Ishikawa (cell line): ENCODE data around the gene MUC20.

Experiments used
- CEBPB ChIP-seq: IDR thresholded peaks from 2 replicates; pipeline ENCODE4 v1.6.1; 2012
- CREB1 ChIP-seq: IDR thresholded peaks from 2 replicates; pipeline ENCODE4 v1.6.1; 2012; ENCODE audit warnings: low read depth
- EGR1 ChIP-seq: IDR thresholded peaks from 2 replicates; pipeline ENCODE4 v1.6.1; 2012
- EP300 ChIP-seq: IDR thresholded peaks from 2 replicates; pipeline ENCODE4 v1.6.1; 2012; ENCODE audit warnings: borderline replicate concordance
- FOXM1 ChIP-seq: IDR thresholded peaks from 2 replicates; pipeline ENCODE4 v1.6.1; 2012; ENCODE audit warnings: low read depth, borderline replicate concordance
- NFIC ChIP-seq: IDR thresholded peaks from 2 replicates; pipeline ENCODE4 v1.6.1; 2012
- RAD21 ChIP-seq: IDR thresholded peaks from 2 replicates; pipeline ENCODE4 v1.6.1; 2012; ENCODE audit warnings: low read depth
- TAF1 ChIP-seq: IDR thresholded peaks from 2 replicates; pipeline ENCODE4 v1.6.1; 2012; ENCODE audit warnings: low read depth, mild to moderate bottlenecking
- TCF12 ChIP-seq: IDR thresholded peaks from 2 replicates; pipeline ENCODE4 v1.6.1; 2012; ENCODE audit warnings: low read depth
- TEAD4 ChIP-seq: IDR thresholded peaks from 2 replicates; pipeline ENCODE4 v1.6.1; 2012
- YY1 ChIP-seq: IDR thresholded peaks from 2 replicates; pipeline ENCODE4 v1.6.1; 2012; ENCODE audit warnings: low read depth
- ZBTB7A ChIP-seq: IDR thresholded peaks from 2 replicates; pipeline ENCODE4 v1.6.1; 2012; ENCODE audit warnings: low read depth
- TF ChIP-seq, protein P1 (sequence below): IDR thresholded peaks from 2 replicates; pipeline ENCODE4 v1.6.1; 2012
- TF ChIP-seq, protein P2 (sequence below): IDR thresholded peaks from 2 replicates; pipeline ENCODE4 v1.6.1; 2012
- TF ChIP-seq, protein P3 (sequence below): IDR thresholded peaks from 2 replicates; pipeline ENCODE4 v1.6.1; 2012; ENCODE audit warnings: low read depth, mild to moderate bottlenecking

Gene MUC20, protein sequence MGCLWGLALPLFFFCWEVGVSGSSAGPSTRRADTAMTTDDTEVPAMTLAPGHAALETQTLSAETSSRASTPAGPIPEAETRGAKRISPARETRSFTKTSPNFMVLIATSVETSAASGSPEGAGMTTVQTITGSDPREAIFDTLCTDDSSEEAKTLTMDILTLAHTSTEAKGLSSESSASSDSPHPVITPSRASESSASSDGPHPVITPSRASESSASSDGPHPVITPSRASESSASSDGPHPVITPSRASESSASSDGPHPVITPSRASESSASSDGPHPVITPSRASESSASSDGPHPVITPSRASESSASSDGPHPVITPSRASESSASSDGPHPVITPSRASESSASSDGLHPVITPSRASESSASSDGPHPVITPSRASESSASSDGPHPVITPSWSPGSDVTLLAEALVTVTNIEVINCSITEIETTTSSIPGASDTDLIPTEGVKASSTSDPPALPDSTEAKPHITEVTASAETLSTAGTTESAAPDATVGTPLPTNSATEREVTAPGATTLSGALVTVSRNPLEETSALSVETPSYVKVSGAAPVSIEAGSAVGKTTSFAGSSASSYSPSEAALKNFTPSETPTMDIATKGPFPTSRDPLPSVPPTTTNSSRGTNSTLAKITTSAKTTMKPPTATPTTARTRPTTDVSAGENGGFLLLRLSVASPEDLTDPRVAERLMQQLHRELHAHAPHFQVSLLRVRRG

DNA sequence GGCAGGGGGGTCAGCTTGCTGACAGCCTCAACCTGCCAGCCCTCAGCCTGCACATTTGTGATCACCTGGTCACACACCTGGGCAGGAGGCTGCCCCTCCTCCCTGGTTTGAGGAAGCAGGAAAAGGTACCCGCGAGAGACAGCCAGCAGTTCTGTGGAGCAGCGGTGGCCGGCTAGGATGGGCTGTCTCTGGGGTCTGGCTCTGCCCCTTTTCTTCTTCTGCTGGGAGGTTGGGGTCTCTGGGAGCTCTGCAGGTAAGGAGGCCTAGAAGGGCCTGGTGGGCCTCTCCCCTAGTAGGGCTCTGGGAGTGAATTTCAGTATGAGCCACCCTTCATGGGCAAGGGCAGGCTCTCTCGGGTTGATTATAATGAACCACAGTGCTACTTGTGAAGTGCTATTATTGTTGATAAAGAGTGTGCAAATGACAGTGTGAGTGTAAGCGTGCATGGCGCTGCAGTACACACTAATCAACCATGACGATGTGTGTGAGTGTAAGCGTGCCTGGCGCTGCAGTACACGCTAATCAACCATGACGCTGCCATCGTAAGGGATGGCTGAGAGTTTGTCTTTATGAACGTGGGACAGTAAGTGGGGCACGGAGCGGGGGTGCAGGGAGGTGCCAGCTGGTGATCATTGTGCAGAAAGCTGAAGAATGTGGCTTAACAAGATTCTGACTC, at the start of gene MUC20:
TSS of gene MUC20 (plus strand) at position 148 of the 676 bp plus-strand sequence. CDS start at position 178, 30 bp downstream.
- peak; percentile 36 for TF ChIP-seq TCF12
- TF ChIP-seq ZBTB7A = 0 out of 2 replicates have a peak, but pooled peaks have one; percentile 64
- TF ChIP-seq TAF1 = peak; percentile 36; the same call in 1 of the 2 replicates
- TF ChIP-seq, protein P1, sequence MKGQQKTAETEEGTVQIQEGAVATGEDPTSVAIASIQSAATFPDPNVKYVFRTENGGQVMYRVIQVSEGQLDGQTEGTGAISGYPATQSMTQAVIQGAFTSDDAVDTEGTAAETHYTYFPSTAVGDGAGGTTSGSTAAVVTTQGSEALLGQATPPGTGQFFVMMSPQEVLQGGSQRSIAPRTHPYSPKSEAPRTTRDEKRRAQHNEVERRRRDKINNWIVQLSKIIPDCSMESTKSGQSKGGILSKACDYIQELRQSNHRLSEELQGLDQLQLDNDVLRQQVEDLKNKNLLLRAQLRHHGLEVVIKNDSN = peak; percentile 69
- TF ChIP-seq, protein P2, sequence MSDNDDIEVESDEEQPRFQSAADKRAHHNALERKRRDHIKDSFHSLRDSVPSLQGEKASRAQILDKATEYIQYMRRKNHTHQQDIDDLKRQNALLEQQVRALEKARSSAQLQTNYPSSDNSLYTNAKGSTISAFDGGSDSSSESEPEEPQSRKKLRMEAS = peak; percentile 34; the same call in 1 of the 2 replicates

DNA sequence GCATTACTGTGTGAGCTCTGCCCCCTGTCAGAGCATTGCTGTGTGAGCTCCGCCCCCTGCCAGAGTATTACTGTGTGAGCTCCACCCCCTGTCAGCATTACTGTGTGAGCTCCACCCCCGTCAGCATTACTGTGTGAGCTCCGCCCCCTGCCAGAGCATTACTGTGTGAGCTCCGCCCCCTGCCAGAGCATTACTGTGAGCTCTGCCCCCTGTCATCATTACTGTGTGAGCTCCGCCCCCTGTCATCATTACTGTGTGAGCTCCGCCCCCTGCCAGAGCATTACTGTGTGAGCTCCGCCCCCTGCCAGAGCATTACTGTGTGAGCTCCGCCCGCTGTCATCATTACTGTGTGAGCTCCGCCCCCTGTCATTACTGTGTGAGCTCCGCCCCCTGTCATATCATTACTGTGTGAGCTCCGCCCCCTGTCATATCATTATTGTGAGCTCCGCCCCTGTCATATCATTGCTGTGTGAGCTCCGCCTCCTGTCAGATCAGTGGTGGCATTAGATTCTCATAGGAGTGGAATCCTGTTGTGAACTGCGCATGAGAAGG, 33.5 kb upstream of the MUC20 start:
- 0 out of 2 replicates have a peak, but pooled peaks have one; percentile 33 for TF ChIP-seq CREB1

DNA sequence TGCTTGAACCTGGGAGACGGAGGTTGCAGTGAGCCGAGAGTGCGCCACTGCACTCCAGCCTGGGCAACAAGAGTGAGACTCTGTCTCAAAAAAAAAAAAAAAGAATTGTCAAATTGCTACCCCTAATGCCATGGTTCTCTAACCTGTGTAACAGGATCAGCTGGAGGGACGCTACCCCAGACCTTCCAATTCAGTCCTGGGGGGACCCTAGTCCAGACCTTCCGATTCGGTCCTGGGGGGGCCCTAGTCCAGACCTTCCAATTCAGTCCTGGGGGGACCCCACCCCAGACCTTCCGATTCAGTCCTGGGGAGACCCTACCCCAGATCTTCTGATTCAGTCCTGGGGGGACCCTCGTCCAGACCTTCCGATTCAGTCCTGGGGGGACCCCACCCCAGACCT, 29.8 kb upstream of the MUC20 start:
- no peak for TF ChIP-seq FOXM1
- TF ChIP-seq, protein P1 = no peak
- no peak for TF ChIP-seq TCF12
- TF ChIP-seq RAD21 = no peak
- TF ChIP-seq TEAD4 = no peak
- TF ChIP-seq, protein P3, sequence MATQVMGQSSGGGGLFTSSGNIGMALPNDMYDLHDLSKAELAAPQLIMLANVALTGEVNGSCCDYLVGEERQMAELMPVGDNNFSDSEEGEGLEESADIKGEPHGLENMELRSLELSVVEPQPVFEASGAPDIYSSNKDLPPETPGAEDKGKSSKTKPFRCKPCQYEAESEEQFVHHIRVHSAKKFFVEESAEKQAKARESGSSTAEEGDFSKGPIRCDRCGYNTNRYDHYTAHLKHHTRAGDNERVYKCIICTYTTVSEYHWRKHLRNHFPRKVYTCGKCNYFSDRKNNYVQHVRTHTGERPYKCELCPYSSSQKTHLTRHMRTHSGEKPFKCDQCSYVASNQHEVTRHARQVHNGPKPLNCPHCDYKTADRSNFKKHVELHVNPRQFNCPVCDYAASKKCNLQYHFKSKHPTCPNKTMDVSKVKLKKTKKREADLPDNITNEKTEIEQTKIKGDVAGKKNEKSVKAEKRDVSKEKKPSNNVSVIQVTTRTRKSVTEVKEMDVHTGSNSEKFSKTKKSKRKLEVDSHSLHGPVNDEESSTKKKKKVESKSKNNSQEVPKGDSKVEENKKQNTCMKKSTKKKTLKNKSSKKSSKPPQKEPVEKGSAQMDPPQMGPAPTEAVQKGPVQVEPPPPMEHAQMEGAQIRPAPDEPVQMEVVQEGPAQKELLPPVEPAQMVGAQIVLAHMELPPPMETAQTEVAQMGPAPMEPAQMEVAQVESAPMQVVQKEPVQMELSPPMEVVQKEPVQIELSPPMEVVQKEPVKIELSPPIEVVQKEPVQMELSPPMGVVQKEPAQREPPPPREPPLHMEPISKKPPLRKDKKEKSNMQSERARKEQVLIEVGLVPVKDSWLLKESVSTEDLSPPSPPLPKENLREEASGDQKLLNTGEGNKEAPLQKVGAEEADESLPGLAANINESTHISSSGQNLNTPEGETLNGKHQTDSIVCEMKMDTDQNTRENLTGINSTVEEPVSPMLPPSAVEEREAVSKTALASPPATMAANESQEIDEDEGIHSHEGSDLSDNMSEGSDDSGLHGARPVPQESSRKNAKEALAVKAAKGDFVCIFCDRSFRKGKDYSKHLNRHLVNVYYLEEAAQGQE = no peak
- no peak for TF ChIP-seq TAF1
- no peak for TF ChIP-seq CEBPB
- TF ChIP-seq, protein P2 = no peak
- TF ChIP-seq EGR1 = no peak
- TF ChIP-seq NFIC = no peak
- no peak for TF ChIP-seq CREB1
- TF ChIP-seq ZBTB7A = no peak
- TF ChIP-seq YY1 = no peak
- TF ChIP-seq EP300 = no peak

DNA sequence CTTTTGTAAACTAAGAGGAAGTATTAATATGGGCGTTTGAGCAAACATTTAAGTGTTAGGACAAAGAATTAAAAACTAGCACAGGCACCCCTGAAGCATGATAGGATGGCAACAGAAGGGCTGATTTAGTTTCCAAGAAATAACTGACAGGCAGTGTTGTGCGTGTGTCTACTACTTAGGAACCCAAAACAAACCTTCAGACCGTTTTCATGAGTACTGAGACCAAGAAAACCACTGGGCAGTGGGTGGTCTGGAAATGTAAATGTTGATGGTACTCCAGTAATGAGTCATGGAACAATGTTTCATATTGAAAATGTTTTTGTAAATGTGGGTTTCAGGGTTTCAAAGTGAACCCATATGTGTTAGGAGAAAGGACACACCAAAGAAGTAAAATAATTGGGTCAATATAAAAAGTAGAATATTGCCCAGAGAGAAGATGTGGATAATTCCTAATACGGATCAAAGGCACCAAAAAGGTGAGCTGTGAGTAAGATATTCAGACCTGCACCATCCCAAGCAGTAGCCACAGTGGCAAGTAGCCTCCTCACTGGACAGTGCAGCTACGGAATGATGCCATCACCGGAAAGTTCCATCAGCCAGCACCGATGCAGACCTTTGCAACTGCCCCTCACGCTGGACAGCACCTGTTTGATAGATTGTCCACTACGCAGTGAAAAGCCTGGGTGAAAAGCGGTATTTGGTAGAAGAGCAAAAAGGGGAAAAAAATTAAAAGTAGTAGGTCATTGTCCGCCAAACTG, 29.0 kb upstream of the MUC20 start:
- TF ChIP-seq, protein P3 = peak; percentile 44; the same call in 1 of the 2 replicates

DNA sequence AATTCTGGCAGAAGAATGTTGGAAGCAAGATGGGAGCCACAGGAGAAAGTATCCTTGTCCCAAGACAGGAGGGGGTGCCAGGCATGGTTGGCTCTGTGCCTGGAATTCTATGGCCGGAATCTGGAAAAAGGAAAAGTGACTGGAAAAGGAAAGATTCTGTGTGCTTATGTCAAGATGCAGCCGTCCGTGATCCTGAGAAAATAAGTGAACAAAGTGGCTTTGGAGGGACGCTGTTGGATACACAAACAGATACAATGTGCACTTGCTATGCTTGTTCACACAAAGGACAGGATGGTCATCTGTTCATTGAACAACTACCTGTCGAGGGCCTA, 28.5 kb upstream of the MUC20 start:
- no peak for TF ChIP-seq RAD21
- TF ChIP-seq TCF12 = no peak
- no peak for TF ChIP-seq EP300
- TF ChIP-seq, protein P2 = no peak
- no peak for TF ChIP-seq FOXM1
- TF ChIP-seq ZBTB7A = no peak
- TF ChIP-seq, protein P1 = no peak
- TF ChIP-seq CEBPB = no peak
- no peak for TF ChIP-seq EGR1
- no peak for TF ChIP-seq CREB1
- TF ChIP-seq, protein P3 = no peak
- TF ChIP-seq NFIC = no peak
- TF ChIP-seq TAF1 = no peak
- no peak for TF ChIP-seq YY1
